HepG2 (cell line): ENCODE results near the gene LLGL2. TPM values are rescaled to one million over a fixed set of nuclear protein-coding genes. Genes with fewer than 3 reads are reported as not detected.
A peak's percentile ranks its signal among the peaks of the same experiment; 100 is the strongest.

Experiments
- DNMT3B ChIP-seq: conservative IDR thresholded peaks from 2 replicates; pipeline ENCODE4 v1.6.1; 2016; ENCODE audit warnings: missing biosample characterization, control low read depth
- HNRNPK ChIP-seq: fragments of 200-400 bp; formaldehyde crosslinking; IDR thresholded peaks from 2 replicates; pipeline ENCODE4 v1.6.1; 2018; ENCODE audit warnings: low read length, low read depth, moderate library complexity, mild to moderate bottlenecking; ENCODE audit not compliant: poor library complexity, severe bottlenecking
- HOXA3 ChIP-seq: sonication (generic); formaldehyde crosslinking; IDR thresholded peaks from 2 replicates; pipeline ENCODE4 v1.5.0; 2020; ENCODE audit warnings: missing genetic modification reagents
- PCBP1 ChIP-seq: fragments of 200-400 bp; formaldehyde crosslinking; IDR thresholded peaks from 2 replicates; pipeline ENCODE4 v1.6.1; 2017; ENCODE audit warnings: mild to moderate bottlenecking, low read depth, low read length, borderline replicate concordance
- TBX2 ChIP-seq: sonication (generic); formaldehyde crosslinking; IDR thresholded peaks from 2 replicates; pipeline ENCODE4 v1.5.0; 2020; ENCODE audit warnings: missing genetic modification reagents, mild to moderate bottlenecking, borderline replicate concordance
- TCF7L2 ChIP-seq: IDR thresholded peaks from 2 replicates; pipeline ENCODE4 v1.6.1; 2011; ENCODE audit warnings: mild to moderate bottlenecking, low read depth, low read length, moderate library complexity
- ZNF207 ChIP-seq: fragments of 450-650 bp; IDR thresholded peaks from 2 replicates; pipeline ENCODE4 v1.6.1; 2016; ENCODE audit warnings: antibody characterized with exemption, borderline replicate concordance
- ZNF598 ChIP-seq: sonication (generic); formaldehyde crosslinking; IDR thresholded peaks from 2 replicates; pipeline ENCODE4 v1.5.1; 2020; ENCODE audit warnings: mild to moderate bottlenecking, missing genetic modification reagents, borderline replicate concordance
- ZNF737 ChIP-seq: sonication (generic); formaldehyde crosslinking; IDR thresholded peaks from 2 replicates; pipeline ENCODE4 v1.5.0; 2020; ENCODE audit warnings: missing genetic modification reagents, mild to moderate bottlenecking, borderline replicate concordance
- ZNF782 ChIP-seq: sonication (generic); formaldehyde crosslinking; IDR thresholded peaks from 2 replicates; pipeline ENCODE4 v1.4.0; 2020; ENCODE audit warnings: missing genetic modification reagents, mild to moderate bottlenecking, borderline replicate concordance
- ZNF841 ChIP-seq: sonication (generic); formaldehyde crosslinking; IDR thresholded peaks from 2 replicates; pipeline ENCODE4 v1.8.1; 2023; ENCODE audit warnings: missing genetic modification reagents, borderline replicate concordance
- ZSCAN21 ChIP-seq: sonication (generic); formaldehyde crosslinking; IDR thresholded peaks from 2 replicates; pipeline ENCODE4 v1.8.0; 2022; ENCODE audit warnings: mild to moderate bottlenecking, missing genetic modification reagents, moderate library complexity, borderline replicate concordance
- ZZZ3 ChIP-seq: sonication (generic); formaldehyde crosslinking; IDR thresholded peaks from 2 replicates; pipeline ENCODE4 v1.4.0; 2020; ENCODE audit warnings: missing genetic modification reagents, mild to moderate bottlenecking, borderline replicate concordance
- polyA plus RNA-seq, 8 experiments: library from polyadenylated mRNA; depleted of rRNA in 3 of 8; stranded (reverse) in 7 of 8; unstranded in 1 of 8; fragments of >200 nt; fragmentation: Illumina TruSeq in 4 of 8; extraction: Trizol in 4 of 8; gene quantifications; 2 replicates each; pipeline versions ENCODE4 v1.2.1 to v1.2.3, GENCODE V29; 2011 to 2016; ENCODE audit warnings: low read depth in 4 of 8, missing spikeins in 1 of 8, mixed read lengths in 1 of 8; ENCODE audit not compliant: insufficient read depth in 1 of 8
- total RNA-seq, 5 experiments: library from RNA; depleted of rRNA; stranded (reverse); fragments of >200 nt; fragmentation: Illumina TruSeq; extraction: Trizol; gene quantifications; 2 replicates each; pipeline ENCODE4 v1.2.3, GENCODE V29; 2016; ENCODE audit warnings: low read depth in 1 of 5
- TF ChIP-seq, protein P1 (sequence below): IDR thresholded peaks from 2 replicates; pipeline ENCODE4 v1.6.1; 2018; ENCODE audit warnings: missing genetic modification reagents, mild to moderate bottlenecking, missing compliant biosample characterization
- TF ChIP-seq, protein P2 (sequence below): sonication (generic); formaldehyde crosslinking; IDR thresholded peaks from 2 replicates; pipeline ENCODE4 v1.9.0; 2022; ENCODE audit warnings: low read depth, missing genetic modification reagents
- TF ChIP-seq, protein P3 (sequence below): IDR thresholded peaks from 2 replicates; pipeline ENCODE4 v1.6.1; 2016; ENCODE audit warnings: missing compliant biosample characterization, missing genetic modification reagents, borderline replicate concordance
- TF ChIP-seq, protein P4 (sequence below): sonication (generic); formaldehyde crosslinking; IDR thresholded peaks from 2 replicates; pipeline ENCODE4 v1.4.0; 2020; ENCODE audit warnings: missing genetic modification reagents
- TF ChIP-seq, protein P5 (sequence below): sonication (generic); formaldehyde crosslinking; IDR thresholded peaks from 2 replicates; pipeline ENCODE4 v1.5.1; 2020; ENCODE audit warnings: mild to moderate bottlenecking, missing genetic modification reagents, moderate library complexity

Gene LLGL2
- total and polyA plus RNA-seq, 2 of the 13 experiments (the other 11 are each of a cell fraction or from before 2014, with no cell fraction given): 83.0 to 86.7 TPM

DNA sequence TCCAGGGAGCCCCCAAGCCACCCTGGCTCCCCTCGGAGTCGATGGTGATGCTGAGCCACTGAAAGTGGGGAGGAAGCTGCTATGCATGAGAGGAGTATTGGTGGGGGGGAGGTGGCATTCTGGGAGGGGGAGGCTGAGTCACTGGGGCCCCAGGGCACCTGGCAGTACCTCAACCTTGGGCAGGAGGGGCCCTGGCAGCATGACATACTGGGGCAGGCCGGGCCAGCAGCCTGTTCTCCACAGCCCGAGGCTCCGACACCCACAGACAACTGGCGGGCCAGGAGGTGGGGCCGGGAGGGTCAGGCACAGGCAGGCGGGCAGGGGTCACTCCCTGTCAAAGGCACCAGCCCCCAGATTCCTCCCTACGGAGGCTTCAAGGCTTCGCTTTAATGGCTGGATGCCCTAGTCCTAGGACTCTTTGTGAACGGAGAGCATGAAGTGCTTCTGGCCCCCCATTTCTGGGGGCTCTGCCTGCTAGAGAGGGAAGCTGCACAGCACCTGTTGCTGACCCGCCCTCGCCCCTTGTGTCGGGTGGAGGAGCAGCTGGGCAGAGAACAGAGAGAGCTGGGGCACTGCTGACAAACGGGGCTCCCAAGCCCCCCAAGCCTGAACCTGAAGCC lies 11.1 kb upstream of the LLGL2 start (continued):
- TF ChIP-seq, protein P1, sequence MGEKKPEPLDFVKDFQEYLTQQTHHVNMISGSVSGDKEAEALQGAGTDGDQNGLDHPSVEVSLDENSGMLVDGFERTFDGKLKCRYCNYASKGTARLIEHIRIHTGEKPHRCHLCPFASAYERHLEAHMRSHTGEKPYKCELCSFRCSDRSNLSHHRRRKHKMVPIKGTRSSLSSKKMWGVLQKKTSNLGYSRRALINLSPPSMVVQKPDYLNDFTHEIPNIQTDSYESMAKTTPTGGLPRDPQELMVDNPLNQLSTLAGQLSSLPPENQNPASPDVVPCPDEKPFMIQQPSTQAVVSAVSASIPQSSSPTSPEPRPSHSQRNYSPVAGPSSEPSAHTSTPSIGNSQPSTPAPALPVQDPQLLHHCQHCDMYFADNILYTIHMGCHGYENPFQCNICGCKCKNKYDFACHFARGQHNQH (CRISPR knock-in tag): no peak
- TF ChIP-seq ZNF841 (CRISPR knock-in tag) (no peak), ZNF782 (CRISPR knock-in tag) (peak; percentile 47; the same call in 1 of the 2 replicates), HOXA3 (CRISPR knock-in tag) (0 out of 2 replicates have a peak, but pooled peaks have one; percentile 46), ZNF207 (no peak), ZNF598 (CRISPR knock-in tag) (no peak), TCF7L2 (no peak), ZZZ3 (CRISPR knock-in tag) (0 out of 2 replicates have a peak, but pooled peaks have one; percentile 11), ZNF737 (no peak), TBX2 (CRISPR knock-in tag) (no peak), PCBP1 (0 out of 2 replicates have a peak, but pooled peaks have one; percentile 30), DNMT3B (no peak), HNRNPK (no peak), ZSCAN21 (CRISPR knock-in tag) (peak; percentile 32; the same call in 1 of the 2 replicates)
- TF ChIP-seq, protein P2, sequence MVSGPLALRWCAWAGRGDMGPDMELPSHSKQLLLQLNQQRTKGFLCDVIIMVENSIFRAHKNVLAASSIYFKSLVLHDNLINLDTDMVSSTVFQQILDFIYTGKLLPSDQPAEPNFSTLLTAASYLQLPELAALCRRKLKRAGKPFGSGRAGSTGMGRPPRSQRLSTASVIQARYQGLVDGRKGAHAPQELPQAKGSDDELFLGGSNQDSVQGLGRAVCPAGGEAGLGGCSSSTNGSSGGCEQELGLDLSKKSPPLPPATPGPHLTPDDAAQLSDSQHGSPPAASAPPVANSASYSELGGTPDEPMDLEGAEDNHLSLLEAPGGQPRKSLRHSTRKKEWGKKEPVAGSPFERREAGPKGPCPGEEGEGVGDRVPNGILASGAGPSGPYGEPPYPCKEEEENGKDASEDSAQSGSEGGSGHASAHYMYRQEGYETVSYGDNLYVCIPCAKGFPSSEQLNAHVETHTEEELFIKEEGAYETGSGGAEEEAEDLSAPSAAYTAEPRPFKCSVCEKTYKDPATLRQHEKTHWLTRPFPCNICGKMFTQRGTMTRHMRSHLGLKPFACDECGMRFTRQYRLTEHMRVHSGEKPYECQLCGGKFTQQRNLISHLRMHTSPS (CRISPR knock-in tag): peak; percentile 65; the same call in 1 of the 2 replicates
- TF ChIP-seq, protein P3, sequence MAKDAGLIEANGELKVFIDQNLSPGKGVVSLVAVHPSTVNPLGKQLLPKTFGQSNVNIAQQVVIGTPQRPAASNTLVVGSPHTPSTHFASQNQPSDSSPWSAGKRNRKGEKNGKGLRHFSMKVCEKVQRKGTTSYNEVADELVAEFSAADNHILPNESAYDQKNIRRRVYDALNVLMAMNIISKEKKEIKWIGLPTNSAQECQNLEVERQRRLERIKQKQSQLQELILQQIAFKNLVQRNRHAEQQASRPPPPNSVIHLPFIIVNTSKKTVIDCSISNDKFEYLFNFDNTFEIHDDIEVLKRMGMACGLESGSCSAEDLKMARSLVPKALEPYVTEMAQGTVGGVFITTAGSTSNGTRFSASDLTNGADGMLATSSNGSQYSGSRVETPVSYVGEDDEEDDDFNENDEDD (CRISPR knock-in tag): no peak
- TF ChIP-seq, protein P4, sequence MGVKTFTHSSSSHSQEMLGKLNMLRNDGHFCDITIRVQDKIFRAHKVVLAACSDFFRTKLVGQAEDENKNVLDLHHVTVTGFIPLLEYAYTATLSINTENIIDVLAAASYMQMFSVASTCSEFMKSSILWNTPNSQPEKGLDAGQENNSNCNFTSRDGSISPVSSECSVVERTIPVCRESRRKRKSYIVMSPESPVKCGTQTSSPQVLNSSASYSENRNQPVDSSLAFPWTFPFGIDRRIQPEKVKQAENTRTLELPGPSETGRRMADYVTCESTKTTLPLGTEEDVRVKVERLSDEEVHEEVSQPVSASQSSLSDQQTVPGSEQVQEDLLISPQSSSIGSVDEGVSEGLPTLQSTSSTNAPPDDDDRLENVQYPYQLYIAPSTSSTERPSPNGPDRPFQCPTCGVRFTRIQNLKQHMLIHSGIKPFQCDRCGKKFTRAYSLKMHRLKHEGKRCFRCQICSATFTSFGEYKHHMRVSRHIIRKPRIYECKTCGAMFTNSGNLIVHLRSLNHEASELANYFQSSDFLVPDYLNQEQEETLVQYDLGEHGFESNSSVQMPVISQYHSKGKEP (CRISPR knock-in tag): no peak
- TF ChIP-seq, protein P5, sequence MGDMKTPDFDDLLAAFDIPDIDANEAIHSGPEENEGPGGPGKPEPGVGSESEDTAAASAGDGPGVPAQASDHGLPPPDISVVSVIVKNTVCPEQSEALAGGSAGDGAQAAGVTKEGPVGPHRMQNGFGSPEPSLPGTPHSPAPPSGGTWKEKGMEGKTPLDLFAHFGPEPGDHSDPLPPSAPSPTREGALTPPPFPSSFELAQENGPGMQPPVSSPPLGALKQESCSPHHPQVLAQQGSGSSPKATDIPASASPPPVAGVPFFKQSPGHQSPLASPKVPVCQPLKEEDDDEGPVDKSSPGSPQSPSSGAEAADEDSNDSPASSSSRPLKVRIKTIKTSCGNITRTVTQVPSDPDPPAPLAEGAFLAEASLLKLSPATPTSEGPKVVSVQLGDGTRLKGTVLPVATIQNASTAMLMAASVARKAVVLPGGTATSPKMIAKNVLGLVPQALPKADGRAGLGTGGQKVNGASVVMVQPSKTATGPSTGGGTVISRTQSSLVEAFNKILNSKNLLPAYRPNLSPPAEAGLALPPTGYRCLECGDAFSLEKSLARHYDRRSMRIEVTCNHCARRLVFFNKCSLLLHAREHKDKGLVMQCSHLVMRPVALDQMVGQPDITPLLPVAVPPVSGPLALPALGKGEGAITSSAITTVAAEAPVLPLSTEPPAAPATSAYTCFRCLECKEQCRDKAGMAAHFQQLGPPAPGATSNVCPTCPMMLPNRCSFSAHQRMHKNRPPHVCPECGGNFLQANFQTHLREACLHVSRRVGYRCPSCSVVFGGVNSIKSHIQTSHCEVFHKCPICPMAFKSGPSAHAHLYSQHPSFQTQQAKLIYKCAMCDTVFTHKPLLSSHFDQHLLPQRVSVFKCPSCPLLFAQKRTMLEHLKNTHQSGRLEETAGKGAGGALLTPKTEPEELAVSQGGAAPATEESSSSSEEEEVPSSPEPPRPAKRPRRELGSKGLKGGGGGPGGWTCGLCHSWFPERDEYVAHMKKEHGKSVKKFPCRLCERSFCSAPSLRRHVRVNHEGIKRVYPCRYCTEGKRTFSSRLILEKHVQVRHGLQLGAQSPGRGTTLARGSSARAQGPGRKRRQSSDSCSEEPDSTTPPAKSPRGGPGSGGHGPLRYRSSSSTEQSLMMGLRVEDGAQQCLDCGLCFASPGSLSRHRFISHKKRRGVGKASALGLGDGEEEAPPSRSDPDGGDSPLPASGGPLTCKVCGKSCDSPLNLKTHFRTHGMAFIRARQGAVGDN: peak; percentile 6; the same call in 1 of the 2 replicates
